ENCODE measurements around the gene CKLF.

The CKLF gene

DNA sequence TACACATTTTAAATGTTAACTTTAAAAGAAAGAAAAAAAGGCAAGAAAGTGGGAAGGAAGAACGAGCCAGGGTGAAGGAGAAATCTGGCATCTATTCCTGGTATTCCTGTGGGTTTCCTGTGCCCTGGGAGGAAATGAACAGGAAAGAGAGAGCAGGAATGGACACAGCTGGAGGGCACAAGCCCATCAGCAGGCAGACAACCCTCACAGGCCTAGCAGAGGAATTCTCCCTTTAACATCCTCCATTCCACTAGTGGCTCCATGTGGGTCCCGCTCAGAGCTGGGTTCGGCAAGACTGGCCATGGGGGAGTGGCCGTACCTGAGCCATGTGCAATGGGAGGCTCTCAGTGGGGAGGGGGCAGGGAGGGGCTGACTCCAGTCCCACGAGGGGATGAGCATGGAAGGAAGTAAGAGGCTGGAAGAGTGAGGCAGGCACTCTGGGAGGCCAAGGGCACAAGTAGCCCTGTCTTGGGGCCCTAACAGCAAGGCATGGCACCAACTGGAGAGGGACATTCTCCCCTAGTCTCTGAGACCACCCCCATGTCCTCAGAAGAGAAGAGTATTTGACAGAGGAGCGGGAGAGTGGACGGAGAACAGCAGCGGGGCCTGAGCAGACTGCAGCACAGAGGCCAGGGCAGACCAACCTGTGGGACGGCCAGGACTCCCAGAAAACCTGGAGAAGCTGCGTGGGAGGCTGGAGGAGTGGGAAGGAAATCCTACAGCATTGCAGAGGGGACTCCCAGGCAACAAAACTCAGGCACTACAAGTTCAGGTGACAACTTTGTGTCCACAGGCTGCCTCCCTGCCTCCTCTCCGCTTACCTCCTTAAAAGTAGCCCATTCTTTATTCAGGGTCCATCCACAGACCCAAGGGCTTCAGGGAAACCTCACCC lies 32.6 kb upstream of the CKLF start:
- DNase-seq = no peak

DNA sequence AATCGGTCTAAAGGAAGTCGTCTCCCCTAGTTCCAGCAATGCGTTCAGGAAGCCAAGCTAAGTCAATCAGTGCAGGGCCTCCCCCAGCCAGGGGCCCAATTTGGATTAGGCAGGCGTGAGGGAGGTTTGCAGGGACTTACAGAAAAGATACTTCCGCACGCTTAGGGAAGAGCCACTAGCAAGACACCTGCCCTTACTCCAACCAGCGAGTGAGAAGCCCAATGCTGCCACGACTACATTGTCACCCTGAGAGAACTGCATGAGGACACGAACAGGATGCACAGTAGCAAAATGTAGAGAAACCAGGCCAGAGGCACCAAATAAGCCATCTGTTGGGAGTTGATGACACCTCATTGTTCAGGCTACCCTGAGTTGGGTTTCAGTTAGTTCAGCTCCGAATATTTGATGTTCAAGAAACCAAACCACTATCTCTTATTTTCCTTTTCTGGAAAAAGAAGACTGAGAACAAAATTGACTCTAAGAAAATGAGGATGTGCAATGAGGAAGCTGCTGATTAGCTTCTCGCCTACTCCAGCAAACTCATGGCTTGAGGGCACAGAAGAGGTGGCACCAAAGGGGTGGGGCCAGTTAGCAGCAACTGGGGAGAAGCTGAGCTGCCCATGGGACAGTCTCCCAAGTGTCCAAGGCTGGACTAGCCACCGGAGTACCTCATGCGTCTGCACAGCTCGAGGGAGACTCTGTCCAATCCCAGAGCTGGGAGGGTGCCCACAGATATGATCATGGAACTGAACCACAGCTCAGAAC lies 31.8 kb upstream of the CKLF start:
- DNase-seq = no peak

DNA sequence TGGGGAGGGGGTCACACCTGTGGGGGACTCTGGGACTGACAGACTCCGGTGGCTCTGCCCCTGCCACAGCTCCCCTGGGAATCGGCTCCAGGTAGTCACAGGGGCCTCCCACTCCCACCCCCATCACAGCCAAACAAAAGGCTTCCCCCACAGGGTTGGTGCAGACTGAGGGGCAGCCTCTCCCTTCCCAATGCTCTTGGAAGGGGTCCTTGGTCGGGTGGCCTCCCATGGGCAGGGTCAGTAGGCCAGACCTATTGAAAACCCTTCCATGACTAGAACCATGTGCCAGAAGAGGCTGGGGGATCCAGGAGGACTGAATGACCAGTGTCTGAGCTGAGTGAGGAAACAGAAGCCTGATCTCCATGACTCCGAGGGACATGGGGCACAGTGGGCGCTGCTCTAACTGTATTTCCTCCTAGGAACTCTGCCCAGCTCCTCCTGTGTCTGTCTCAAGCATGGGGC lies 31.1 kb upstream of the CKLF start:
- no peak for DNase-seq

DNA sequence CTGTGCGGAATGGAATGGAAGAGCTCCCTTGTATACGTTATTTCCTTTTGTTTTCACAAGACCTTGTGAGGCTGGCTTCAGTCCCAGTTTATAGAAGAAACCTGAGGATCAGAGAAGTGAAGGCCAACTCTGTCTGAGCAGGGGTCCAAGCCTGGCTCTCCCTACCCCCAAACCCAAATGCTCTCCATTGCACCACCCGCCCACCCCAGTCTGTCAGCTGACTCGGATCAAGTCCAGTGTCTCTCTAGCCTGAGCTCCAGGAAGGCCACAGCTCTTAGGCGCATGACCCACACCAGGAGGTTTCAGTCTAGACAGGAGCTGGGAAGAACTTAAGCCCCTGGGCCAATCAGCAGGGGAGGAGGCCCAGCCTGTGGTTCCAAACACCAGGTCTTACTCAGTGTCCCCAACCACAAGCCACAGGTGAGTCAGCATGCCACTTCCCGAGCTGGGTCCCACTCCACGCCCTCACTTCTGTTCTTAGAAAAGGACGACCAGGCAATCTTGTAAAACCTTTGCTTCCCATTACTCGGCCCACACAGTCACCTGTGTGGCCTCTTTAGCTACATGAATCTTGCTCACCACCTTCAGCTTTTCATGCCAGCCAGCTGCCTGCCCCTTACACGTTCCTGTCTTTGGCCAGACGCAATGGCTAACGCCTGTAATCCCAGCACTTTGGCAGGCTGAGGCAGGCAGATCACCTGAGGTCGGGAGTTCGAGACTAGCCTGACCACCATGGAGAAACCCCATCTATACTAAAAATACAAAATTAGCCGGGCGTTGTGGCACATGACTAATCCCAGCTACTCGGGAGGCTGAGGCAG lies 30.2 kb upstream of the CKLF start:
- DNase-seq = no peak

DNA sequence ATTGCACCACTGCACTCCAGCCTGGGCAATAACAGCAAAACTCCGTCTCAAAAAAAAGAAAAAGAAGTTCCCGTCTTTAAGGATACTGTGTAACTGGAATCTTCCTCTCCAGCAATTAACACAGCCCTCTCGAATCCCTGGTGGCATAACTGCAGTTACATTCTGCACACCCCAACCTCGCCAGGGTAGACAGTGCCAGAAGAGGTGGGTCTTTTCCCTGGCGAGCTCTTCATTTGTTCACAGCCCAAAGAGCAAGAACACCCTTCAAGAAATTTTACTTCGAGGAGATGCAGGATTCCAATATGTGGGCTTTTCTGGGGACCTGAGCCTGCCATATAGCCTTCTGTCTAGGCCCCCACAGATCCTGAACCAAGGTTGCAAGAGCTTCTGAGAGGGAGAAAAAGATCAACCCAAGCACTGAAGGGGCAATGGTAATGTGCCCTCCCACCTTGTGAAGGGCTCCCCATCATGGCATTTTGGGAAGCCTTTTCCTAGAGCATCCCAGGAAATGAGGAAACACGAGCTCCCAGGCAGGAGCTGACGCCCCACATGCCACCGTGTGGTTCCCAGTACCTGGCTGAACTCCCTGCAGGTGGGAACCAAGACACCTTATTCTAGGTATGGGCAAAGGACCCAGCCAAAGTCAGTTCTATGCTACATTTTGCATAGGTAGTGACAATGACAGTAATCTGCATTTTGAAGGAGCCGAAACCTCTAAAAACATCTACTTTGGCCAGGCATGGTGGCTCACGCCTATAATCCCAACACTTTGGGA lies 29.4 kb upstream of the CKLF start:
- DNase-seq = no peak

DNA sequence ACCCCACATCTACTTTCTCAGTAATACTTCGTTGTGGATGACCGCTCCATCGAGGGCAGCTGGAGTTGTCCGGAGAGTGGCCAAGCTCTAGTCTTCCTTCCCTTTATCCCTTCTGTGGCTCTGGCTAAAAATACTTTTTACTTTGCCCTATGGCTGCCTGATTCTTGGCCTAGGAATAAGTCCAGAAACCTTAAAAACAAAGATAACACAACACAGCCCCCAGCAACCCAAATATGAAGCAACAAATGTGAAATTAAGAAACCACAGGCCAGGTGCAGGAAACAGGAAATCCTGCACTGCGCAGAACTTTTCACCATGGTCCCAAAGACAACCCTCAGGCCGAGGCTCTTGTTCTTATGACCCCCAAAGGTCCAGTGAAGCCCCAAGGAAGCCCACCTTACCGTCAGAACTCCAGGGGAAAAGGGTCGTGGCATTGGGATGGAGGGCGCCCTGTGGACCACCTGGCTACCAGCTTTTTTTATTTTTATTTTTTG lies 28.5 kb upstream of the CKLF start:
- no peak for DNase-seq

DNA sequence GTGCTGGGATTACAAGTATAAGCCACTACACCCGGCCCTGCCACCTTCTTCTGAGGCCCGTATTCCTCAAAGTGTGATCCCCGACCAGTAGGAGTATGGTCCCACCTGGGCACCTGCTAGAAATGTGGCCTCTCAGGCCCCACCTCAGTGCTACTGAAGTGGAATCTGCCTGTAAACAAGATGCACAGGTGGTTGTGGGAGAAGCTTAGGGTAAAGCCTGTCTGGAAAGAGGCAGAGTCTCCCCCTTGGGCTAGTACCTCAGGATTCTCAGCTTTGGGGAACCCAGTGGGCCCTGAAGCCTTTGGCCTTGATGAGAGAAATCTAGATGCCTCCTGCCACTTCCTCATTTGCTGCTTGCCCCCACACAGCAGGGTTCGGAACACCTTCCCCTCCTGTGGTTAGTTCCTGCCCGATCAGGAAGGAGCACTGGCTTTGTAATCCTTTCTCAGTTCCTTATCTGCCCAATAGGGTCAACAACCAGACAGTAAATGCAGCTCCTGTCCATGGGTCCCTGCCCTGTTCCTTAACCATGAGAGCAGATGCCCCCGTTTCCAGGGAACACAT lies 27.7 kb upstream of the CKLF start:
- DNase-seq = no peak

DNA sequence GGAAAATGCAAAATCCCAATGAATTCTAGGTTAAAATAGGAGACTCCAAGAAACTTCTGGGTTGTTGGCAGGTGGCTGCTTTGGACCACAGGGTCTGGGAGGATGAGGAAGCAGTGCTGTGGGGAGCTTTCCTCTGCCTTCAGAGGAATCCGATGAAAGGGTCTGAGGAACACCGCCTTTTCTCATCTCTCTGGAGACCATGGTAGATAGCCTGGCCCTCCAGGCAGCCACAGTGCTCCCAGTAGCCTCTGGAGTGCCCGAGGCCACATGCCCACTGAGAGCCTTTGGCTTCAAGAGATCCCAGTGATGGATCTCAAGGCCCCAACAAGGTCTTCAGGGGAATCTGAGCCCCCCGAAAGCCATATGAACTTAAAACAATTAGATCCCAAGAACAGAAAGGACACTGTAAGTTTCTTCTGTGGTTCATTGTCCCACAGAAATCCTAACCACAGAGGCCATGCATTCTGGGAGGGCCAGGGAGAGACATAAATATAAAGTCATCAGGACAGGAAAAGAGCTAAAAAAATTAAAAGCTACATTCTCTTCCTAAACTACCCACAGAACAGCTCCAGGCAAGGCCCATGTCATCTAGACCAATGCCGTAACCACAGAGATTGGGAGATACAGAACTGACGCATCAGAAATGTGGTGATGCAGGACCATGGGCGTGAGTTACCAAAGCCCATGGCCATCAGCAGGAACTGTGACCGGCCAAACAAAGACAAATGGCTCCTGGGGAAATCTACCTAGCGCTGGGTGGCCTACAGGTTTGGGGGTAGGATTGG lies 26.8 kb upstream of the CKLF start:
- DNase-seq = no peak

DNA sequence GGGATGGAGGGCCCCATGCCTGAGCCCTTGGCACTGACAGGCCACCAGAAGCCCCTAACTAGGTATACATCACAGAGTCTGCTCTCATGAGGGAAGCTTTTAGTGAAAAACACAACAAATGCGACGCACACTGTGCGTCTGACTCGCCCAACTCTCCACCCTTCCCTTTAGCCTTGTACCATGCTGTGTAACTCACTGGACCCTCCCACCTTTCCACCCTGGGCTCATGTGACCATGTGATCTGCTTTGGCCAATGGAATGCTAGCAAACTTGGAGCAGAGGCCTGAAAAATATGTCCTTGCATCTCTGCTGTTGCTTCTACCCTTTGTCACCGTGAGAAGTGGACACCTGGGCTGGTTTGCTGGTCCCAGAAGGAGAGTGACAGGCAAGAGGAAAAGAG lies 24.1 kb upstream of the CKLF start:
- no peak for DNase-seq

DNA sequence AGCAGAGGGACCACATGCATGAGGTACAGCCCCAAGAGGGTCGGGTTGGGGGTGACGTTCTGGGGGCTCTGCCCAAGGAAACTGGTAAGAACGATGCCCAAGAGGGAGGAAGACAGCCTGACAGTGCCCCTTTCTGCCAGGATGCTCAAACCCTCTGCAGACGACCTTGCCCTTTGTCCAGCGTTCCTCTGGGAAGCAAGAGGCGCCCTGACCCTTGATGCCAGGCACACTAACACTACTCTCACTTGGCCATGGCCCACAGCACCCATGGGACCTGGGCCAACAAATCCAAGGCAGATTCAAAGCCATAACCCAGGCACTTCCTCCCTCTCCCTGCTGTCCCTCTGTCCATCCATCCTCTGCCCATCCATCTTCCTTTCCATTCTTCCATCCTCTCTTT lies 22.9 kb upstream of the CKLF start:
- no peak for DNase-seq

DNA sequence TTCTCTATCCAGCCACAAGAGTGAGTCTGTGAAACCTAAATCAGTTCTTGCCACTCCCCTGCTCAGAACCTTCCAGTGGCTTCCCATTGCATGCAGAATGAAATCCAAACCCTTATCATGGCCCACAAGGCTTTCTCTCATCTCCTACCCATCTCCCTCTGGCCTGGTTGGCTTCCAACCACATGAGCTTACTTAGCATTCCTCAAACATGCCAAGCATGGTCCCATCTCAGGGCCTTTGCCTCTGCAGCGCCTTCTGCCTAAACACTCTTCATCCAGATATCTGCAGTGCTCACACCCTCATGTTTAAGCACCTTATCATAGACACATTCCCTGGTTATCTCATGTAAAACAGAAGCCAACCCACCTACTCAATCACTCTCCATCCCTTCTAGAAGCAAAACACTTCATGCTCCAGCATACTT lies 18.0 kb upstream of the CKLF start:
- DNase-seq = no peak

DNA sequence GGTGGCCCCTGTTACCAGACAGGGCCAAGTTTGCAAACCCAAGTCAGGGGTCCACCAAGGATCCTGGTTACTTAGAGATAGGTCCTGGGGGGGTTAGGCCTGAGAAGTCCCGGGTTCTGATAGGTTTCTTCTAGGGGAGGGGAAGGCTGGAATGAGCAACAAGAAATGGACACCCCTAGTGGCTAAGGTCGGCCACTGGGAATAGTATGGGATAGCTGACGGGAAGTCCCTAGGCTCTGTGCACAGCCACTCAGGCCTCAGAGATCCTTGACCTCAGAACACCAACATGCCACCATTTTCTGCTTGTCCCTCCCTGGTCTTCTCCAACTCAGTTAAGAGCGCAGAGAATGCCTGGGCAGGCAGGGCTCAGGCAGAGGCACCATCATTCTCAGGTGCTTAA lies 15.9 kb upstream of the CKLF start:
- DNase-seq = no peak

DNA sequence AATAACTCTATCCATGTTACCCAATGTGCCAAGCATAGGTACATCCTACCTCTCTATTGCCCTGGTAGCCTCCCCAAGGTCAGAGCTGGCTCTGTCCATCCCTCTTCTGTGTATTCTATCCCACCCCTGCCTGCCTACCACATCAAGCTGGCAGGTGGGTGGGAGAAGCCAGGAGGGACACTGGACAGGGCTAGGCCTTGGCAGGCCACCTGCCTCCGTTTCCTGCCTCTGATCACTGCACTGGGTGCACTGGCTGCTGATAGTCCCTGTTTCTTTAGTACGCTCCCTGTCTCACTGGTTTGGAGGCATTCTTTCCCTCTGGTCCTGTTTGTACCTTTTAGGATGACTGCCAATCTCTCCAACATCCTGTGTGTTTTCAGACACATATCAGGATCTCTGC lies 15.1 kb upstream of the CKLF start:
- no peak for DNase-seq

DNA sequence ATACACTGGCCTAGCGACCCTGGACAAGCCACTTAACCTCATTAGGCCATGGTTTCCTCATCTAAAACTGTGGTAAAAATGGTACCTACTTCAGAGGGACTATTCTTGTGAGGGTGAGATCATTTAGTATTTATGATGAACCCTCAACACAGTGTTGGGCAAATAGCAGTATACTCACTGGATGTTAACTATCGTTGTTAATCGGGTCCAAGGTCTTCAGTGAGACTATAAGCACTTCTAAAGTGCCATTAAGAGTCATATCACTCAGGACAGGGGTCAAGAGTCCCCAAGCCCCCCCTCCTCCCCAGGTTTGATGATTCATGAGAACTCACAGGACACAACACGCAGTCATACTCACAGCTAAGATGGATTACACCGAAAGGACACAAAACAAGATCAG lies 13.5 kb upstream of the CKLF start:
- no peak for DNase-seq

DNA sequence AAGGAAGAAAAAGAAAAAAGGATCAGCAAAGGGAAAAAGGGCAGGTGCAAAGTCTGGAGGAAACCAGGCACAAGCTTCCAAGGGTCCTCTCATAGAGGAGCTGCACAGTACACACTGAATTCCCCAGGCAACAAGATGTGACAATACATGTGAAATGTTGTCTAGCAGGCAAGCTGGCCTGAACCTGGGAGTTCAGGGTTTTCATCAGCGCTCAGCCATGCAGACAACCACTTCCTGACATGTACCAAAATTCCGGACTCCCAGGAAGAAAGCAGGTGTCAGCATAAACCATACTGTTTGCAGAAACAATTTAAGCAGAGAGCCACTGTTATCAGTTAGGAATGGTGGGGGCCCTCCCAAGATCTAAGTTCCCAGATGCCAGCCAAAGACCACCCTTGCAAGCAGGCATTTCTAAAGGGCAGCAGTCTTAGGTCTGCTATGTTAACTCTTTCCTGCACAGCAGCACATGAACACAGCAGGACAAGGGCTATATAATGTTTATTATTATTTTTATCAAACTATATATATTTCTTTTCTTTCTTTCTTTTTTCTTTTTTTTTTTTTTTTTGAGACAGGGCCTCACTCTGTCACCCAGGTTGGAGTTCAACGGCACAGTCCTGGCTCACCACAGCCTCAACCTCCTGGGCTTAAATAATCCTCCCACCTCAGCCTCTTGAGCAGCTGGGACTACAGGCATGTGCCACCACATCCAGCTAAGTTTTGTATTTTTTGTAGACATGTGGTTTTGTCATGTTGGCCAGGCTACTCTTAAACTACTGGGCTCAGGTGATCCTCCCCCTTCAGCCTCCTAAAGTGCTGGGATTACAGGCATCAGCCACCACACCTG lies 12.5 kb upstream of the CKLF start:
- no peak for DNase-seq

DNA sequence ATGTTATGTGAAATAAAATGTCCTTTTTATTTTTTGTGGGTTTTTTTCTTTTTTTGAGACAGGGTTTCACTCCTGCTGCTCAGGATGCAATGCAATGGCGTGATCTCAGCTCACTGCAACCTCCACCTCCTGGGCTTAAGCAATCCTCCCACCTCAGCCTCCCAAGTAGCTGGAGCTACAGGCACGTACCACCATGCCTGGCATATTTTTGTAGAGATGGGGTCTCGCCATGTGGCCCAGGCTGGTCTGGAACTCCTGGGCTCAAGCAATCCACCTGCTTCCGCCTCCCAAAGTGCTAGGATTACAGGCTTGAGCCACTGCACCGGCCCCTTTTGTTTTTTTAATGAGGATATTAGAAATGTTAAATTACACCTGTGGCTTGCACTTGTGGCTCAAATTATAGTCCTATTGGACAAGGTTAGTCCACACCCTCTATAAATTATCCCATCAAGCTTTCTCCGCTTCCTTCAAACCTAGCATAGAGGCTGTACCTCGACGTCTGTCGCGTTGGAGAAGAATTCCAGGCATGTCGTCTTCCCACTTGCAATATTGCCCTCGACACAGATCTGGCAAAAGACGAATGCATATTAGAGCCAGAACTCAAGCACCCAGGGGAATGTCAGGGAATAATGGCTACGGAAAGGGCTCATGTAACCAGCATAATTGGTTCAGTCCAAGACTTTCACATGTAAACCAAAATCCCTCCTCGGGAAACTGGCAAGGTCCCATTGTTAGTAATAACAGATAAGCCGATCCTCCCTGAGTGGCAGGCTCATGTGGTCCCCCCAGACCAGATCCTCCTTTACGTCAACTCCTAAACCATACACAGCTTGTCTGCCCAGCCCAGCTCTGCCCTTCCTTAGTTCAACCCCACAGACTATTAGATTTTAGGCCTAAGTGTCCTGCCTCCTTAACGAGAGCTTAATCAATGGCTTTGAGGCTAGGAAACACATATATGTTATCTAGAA lies 10.7 kb upstream of the CKLF start:
- DNase-seq = no peak

DNA sequence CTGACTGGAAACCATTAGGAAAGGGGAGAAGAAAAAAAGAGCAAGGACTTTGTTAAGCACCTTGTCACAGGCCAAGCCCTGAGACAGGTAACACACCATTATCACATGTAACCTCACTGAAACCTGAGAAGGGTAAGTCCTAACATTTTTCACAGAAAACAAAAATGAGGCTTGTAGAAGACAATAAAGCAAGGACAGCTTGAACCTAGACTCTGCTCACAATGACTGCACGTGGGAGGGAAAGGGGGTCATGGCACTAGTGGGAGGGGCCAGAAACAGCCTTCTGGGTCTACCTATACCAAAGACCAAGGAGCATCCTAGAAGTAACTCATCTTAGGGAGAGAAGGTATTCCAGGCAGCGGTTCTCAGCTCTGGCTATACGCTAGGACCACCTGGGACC lies 10.0 kb upstream of the CKLF start:
- DNase-seq = no peak

DNA sequence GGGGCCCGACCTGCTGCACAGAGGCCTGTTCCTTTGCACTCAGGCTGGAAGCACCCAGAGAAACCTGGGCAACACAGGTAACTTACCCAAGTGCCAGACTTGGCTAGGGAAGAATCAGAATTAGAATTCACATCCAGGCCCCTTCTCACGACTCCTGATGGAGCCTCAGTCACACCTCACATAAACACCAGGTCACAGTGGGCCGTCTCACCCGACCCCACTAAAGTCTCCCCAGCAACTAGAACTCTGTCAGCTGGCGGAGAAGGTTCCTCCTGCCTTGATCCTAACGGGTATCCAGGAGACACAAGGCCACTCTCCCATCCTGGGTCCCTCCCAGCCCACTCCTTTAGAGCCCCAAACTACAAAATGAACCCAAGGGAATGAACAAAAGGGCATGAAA lies 8.8 kb upstream of the CKLF start:
- DNase-seq = no peak
